ENCODE measurements around the gene MBOAT1.
"Not testable (repeated sequence)": the region's sequence is repeated elsewhere in the genome, so short reads cannot be mapped to it uniquely, and the experiment has no call there.

Gene MBOAT1

GRCh38 chr6:20158676-20159075 lies 53.6 kb downstream of the MBOAT1 start:
- TF ChIP-seq, protein P1, sequence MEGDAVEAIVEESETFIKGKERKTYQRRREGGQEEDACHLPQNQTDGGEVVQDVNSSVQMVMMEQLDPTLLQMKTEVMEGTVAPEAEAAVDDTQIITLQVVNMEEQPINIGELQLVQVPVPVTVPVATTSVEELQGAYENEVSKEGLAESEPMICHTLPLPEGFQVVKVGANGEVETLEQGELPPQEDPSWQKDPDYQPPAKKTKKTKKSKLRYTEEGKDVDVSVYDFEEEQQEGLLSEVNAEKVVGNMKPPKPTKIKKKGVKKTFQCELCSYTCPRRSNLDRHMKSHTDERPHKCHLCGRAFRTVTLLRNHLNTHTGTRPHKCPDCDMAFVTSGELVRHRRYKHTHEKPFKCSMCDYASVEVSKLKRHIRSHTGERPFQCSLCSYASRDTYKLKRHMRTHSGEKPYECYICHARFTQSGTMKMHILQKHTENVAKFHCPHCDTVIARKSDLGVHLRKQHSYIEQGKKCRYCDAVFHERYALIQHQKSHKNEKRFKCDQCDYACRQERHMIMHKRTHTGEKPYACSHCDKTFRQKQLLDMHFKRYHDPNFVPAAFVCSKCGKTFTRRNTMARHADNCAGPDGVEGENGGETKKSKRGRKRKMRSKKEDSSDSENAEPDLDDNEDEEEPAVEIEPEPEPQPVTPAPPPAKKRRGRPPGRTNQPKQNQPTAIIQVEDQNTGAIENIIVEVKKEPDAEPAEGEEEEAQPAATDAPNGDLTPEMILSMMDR (IDR thresholded peaks at IDR 0.05; ENCODE audit: control insufficient read depth, extremely low read depth, insufficient read depth) = no peak
- H3K4me3 ChIP-seq (ENCODE audit: low read depth, low read length) = no peak overlapping the region
- DNase-seq (ENCODE audit: low read depth) = no peak

GRCh38 chr6:20156824-20157223 lies 55.4 kb downstream of the MBOAT1 start:
- TF ChIP-seq, protein P1 (IDR thresholded peaks at IDR 0.05; ENCODE audit: control insufficient read depth, extremely low read depth, insufficient read depth) = no peak
- no peak for DNase-seq (ENCODE audit: low read depth)
- no peak overlapping the region for H3K4me3 ChIP-seq (ENCODE audit: low read depth, low read length)

DNA sequence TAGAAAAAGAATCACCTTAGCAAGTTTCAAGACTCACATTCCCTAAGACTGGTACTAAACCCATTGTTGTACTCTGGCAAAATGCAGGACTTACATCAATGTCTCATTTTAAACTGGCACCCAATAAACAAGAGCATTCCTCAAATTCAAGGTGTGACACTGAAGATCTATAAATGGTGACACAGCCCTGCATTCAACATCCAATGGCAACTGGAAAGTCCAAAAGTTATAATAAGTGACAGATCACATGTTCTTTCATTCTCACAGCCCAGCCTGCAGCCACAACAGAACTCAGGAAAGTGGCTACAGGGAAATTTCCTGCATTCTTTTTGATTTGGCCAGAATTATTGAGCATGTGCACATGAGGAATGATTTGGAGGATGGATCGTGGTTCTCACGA lies 57.5 kb downstream of the MBOAT1 start:
- no peak overlapping the region for H3K4me3 ChIP-seq (ENCODE audit: low read depth, low read length)
- no peak for DNase-seq (ENCODE audit: low read depth)
- TF ChIP-seq, protein P1 (IDR thresholded peaks at IDR 0.05; ENCODE audit: control insufficient read depth, extremely low read depth, insufficient read depth) = no peak

GRCh38 chr6:20153194-20153593 lies 59.1 kb downstream of the MBOAT1 start:
- TF ChIP-seq, protein P1 (IDR thresholded peaks at IDR 0.05; ENCODE audit: control insufficient read depth, extremely low read depth, insufficient read depth) = no peak
- no peak overlapping the region for H3K4me3 ChIP-seq (ENCODE audit: low read depth, low read length)
- DNase-seq (ENCODE audit: low read depth) = no peak

DNA sequence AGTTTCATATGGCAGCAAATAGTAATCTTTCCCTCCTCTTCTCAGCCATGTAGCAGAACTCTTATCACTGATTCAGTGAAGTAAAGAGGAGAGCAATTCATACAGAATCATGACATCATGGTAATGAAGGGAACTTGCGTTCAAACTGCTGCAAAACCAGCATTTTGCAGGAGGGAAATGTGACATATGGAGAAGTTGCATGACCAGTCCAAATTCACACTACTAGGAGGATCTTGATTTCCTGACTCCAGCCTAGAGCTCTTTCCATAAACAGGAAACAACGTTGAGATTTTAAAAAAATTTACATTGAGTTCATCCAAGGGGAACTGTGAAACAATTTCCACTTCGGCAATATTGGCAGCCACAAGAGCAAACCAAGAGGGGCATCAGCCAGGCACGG lies 63.8 kb downstream of the MBOAT1 start:
- H3K4me3 ChIP-seq (ENCODE audit: low read depth, low read length) = no peak overlapping the region
- TF ChIP-seq, protein P1 (IDR thresholded peaks at IDR 0.05; ENCODE audit: control insufficient read depth, extremely low read depth, insufficient read depth) = no peak
- no peak for DNase-seq (ENCODE audit: low read depth)

DNA sequence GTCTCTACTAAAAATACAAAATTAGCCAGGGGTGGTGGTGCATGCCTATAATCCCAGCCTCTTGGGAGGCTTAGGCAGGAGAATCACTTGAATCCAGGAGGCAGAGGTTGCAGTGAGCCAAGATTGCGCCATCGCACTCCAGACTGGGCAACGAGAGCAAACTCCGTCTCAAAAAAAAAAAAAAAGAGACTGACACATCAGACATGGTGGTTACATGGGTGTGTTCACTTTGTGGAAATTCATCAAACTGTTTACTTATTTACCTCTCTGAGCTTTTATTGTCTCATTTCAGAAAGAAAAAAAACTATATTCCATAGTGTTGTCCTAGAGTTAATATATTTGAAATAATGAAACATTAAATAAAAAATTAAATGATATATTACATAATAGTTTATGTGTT lies 64.8 kb downstream of the MBOAT1 start:
- DNase-seq (ENCODE audit: low read depth) = no peak
- TF ChIP-seq, protein P1 (IDR thresholded peaks at IDR 0.05; ENCODE audit: control insufficient read depth, extremely low read depth, insufficient read depth) = no peak
- no peak overlapping the region for H3K4me3 ChIP-seq (ENCODE audit: low read depth, low read length)

DNA sequence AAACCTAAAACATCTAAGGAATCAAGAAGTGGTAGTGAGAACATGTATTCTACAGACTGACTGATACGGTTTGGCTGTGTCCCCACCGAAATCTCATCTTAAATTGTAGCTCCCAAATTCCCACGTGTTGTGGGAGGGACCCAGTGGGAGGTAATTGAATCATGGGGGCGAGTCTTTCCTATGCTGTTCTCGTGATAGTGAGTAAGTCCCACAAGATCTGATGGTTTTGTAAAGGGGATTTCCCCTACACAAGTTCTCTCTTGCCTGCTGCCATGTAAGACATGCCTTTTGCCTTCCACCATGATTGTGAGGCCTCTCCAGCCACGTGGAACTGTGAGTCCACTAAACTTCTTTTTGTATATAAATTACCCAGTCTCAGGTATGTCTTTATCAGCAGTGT lies 65.4 kb downstream of the MBOAT1 start:
- not testable (repeated sequence) for DNase-seq (ENCODE audit: low read depth); H3K4me3 ChIP-seq (ENCODE audit: low read depth, low read length)
